ENCODE results near the gene HAUS3. TPM values are rescaled to one million over a fixed set of nuclear protein-coding genes. Genes with fewer than 3 reads are reported as not detected.

The HAUS3 gene
- total and polyA plus RNA-seq, 4 donors, result 2.3 to 13.9 (median 5.3) TPM

DNA sequence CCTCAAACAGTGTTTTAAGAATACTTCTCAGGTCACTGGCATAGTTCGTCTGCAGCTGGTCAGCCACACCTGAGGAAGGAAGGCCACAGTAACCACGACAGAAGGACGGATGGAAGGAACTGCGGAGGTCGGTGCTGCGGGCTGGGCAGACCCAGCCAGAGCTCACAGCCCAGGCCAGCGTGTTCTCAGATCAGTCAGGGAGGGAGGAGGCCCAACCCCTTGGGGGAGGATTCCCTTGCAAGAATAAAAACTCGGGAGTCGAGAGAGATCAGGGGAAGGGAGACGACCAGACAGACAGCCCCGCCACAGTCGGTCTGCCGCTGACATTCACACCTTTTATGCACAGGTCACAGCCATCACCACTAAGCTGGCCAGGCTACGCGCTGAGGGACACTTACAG lies 31.3 kb upstream of the HAUS3 start:
- Histone ChIP-seq H3K9ac (ENCODE audit: low read depth in 1 of 2, low read length in 2 of 2) (no peak overlapping the region), H3K27ac (ENCODE audit: low read depth in 1 of 2, low read length in 2 of 2) (no peak overlapping the region), H3K9me3 (ENCODE audit: control insufficient read depth in 4 of 4, low read length in 3 of 4) (no peaks in the 10 kb centered on the region), H3K36me3 (ENCODE audit: control insufficient read depth in 4 of 4, insufficient read depth in 3 of 4, low read depth in 1 of 4, low read length in 3 of 4) (no peaks in the 10 kb centered on the region), H3K4me3 (ENCODE audit: low read depth in 1 of 3, low read length in 3 of 3) (no peak overlapping the region), H3K4me1 (ENCODE audit: control insufficient read depth in 4 of 4, insufficient read depth in 4 of 4, low read length in 3 of 4) (no peaks in the 10 kb centered on the region), H3K27me3 (ENCODE audit: control insufficient read depth in 4 of 4, insufficient read depth in 4 of 4, low read length in 3 of 4) (no peaks in the 10 kb centered on the region)
- no peak for TF ChIP-seq GABPA (IDR thresholded peaks at IDR 0.05 in 1 of 2, conservative IDR thresholded peaks at IDR 0.05 in 1 of 2)
- TF ChIP-seq, protein P1, sequence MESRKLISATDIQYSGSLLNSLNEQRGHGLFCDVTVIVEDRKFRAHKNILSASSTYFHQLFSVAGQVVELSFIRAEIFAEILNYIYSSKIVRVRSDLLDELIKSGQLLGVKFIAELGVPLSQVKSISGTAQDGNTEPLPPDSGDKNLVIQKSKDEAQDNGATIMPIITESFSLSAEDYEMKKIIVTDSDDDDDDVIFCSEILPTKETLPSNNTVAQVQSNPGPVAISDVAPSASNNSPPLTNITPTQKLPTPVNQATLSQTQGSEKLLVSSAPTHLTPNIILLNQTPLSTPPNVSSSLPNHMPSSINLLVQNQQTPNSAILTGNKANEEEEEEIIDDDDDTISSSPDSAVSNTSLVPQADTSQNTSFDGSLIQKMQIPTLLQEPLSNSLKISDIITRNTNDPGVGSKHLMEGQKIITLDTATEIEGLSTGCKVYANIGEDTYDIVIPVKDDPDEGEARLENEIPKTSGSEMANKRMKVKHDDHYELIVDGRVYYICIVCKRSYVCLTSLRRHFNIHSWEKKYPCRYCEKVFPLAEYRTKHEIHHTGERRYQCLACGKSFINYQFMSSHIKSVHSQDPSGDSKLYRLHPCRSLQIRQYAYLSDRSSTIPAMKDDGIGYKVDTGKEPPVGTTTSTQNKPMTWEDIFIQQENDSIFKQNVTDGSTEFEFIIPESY (IDR thresholded peaks at IDR 0.05), result no peak
- TF ChIP-seq HNF4G (IDR thresholded peaks at IDR 0.05), result no peak
- TF ChIP-seq, protein P2, sequence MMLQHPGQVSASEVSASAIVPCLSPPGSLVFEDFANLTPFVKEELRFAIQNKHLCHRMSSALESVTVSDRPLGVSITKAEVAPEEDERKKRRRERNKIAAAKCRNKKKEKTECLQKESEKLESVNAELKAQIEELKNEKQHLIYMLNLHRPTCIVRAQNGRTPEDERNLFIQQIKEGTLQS (IDR thresholded peaks at IDR 0.05), result no peak
- TF ChIP-seq, protein P3, sequence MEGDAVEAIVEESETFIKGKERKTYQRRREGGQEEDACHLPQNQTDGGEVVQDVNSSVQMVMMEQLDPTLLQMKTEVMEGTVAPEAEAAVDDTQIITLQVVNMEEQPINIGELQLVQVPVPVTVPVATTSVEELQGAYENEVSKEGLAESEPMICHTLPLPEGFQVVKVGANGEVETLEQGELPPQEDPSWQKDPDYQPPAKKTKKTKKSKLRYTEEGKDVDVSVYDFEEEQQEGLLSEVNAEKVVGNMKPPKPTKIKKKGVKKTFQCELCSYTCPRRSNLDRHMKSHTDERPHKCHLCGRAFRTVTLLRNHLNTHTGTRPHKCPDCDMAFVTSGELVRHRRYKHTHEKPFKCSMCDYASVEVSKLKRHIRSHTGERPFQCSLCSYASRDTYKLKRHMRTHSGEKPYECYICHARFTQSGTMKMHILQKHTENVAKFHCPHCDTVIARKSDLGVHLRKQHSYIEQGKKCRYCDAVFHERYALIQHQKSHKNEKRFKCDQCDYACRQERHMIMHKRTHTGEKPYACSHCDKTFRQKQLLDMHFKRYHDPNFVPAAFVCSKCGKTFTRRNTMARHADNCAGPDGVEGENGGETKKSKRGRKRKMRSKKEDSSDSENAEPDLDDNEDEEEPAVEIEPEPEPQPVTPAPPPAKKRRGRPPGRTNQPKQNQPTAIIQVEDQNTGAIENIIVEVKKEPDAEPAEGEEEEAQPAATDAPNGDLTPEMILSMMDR (IDR thresholded peaks at IDR 0.05; ENCODE audit: low read depth, low read length, missing input control), result no peak
- no peak for TF ChIP-seq FOXA2 (IDR thresholded peaks at IDR 0.05)
- TF ChIP-seq, protein P4, sequence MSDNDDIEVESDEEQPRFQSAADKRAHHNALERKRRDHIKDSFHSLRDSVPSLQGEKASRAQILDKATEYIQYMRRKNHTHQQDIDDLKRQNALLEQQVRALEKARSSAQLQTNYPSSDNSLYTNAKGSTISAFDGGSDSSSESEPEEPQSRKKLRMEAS (IDR thresholded peaks at IDR 0.05), result no peak
- no peak for TF ChIP-seq EGR1 (IDR thresholded peaks at IDR 0.05; ENCODE audit: low read depth in 2 of 2)
- no peak for TF ChIP-seq TAF1 (conservative IDR thresholded peaks at IDR 0.05)
- no peak for TF ChIP-seq NR2F2 (IDR thresholded peaks at IDR 0.05)
- no peak for TF ChIP-seq RXRA (IDR thresholded peaks at IDR 0.05)
- TF ChIP-seq JUND (IDR thresholded peaks at IDR 0.05), result no peak
- DNase-seq (ENCODE audit: low spot score), result no peak
- WGBS, result 92% methylated on average over 15 of the region's 15 CpGs

DNA sequence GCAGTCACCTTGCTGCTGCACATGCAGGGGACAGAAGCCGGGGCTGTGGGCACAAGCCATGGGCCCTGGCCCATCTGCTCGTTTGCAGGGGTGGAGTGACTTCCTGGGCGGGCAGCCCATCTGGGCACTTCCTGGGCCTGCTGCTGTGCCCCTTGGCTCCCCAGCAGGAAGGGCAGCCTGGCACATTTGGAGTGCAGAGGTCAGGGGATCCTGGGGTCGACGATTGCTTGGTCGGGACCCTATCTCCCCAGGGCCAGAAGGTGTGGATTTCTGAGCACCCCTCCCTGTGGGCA lies 30.9 kb upstream of the HAUS3 start:
- TF ChIP-seq RAD21 (IDR thresholded peaks at IDR 0.05), result no peak
- TF ChIP-seq, protein P4 (IDR thresholded peaks at IDR 0.05), result no peak
- H3K9ac ChIP-seq (ENCODE audit: low read depth in 1 of 2, low read length in 2 of 2), result no peak overlapping the region
- H3K27me3 ChIP-seq (ENCODE audit: control insufficient read depth in 4 of 4, insufficient read depth in 4 of 4, low read length in 3 of 4), result no peaks in the 10 kb centered on the region
- DNase-seq (ENCODE audit: low spot score), result no peak
- H3K4me1 ChIP-seq (ENCODE audit: control insufficient read depth in 4 of 4, insufficient read depth in 4 of 4, low read length in 3 of 4), result no peaks in the 10 kb centered on the region
- no peak overlapping the region for H3K27ac ChIP-seq (ENCODE audit: low read depth in 1 of 2, low read length in 2 of 2)
- H3K9me3 ChIP-seq (ENCODE audit: control insufficient read depth in 4 of 4, low read length in 3 of 4), result no peaks in the 10 kb centered on the region
- H3K36me3 ChIP-seq (ENCODE audit: control insufficient read depth in 4 of 4, insufficient read depth in 3 of 4, low read depth in 1 of 4, low read length in 3 of 4), result no peaks in the 10 kb centered on the region
- 84% methylated on average over 6 of the region's 6 CpGs for WGBS
- H3K4me3 ChIP-seq (ENCODE audit: low read depth in 1 of 3, low read length in 3 of 3), result no peak overlapping the region

DNA sequence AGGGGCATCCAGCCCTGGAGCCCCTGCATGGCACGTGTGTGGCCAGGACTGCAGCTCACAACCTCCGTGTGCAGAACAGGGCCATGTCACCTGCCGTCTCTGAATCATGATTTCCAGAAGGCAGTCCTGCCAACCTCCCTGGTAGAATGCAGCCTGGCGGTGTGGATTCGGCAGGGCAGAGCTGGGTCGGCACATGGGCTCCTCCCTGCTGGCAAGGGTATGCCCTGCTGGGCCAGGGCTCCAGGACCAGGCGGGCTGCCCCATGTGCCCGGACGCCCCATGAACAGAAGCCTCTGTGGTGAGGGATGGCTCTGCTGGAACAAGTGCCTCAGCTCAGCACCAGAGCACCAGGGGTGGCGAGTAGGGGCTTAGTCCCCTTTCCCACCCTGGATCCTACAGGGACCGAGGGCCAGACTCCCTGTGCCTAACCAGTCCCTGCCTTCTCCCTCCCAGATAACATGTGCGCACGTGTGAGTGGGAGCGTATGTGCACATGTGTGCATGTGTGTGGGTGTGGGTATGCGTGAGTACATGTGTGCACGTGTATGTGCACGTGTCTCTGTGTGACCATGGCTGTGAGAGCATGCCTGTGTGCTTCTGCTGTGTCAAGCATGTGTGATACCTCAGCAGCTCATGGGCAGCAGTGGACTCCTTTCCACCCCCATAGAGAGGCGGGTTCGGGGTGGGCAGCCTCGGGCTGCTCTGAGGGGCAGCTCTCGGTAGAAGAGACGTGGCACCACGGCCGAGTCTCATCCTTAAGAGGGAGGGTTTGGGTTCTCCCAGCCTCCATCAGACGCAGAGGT lies 30.3 kb upstream of the HAUS3 start:
- Histone ChIP-seq H3K4me1 (ENCODE audit: control insufficient read depth in 4 of 4, insufficient read depth in 4 of 4, low read length in 3 of 4) (no peaks in the 10 kb centered on the region), H3K27ac (ENCODE audit: low read depth in 1 of 2, low read length in 2 of 2) (no peak overlapping the region), H3K9ac (ENCODE audit: low read depth in 1 of 2, low read length in 2 of 2) (no peak overlapping the region), H3K9me3 (ENCODE audit: control insufficient read depth in 4 of 4, low read length in 3 of 4) (no peaks in the 10 kb centered on the region), H3K27me3 (ENCODE audit: control insufficient read depth in 4 of 4, insufficient read depth in 4 of 4, low read length in 3 of 4) (no peaks in the 10 kb centered on the region), H3K36me3 (ENCODE audit: control insufficient read depth in 4 of 4, insufficient read depth in 3 of 4, low read depth in 1 of 4, low read length in 3 of 4) (no peaks in the 10 kb centered on the region), H3K4me3 (ENCODE audit: low read depth in 1 of 3, low read length in 3 of 3) (no peak overlapping the region)
- WGBS, result 94% methylated on average over 25 of the region's 25 CpGs
- DNase-seq (ENCODE audit: low spot score), result no peak
- TF ChIP-seq TAF1 (conservative IDR thresholded peaks at IDR 0.05) (no peak), FOXA1 (IDR thresholded peaks at IDR 0.05) (no peak), NR2F2 (IDR thresholded peaks at IDR 0.05) (no peak), EGR1 (IDR thresholded peaks at IDR 0.05; ENCODE audit: low read depth in 2 of 2) (no peak), YY1 (IDR thresholded peaks at IDR 0.05) (no peak), GABPA (IDR thresholded peaks at IDR 0.05 in 1 of 2, conservative IDR thresholded peaks at IDR 0.05 in 1 of 2) (no peak), HNF4A (conservative IDR thresholded peaks at IDR 0.05) (no peak), RXRA (IDR thresholded peaks at IDR 0.05) (no peak), RAD21 (IDR thresholded peaks at IDR 0.05) (no peak)
- TF ChIP-seq, protein P2 (IDR thresholded peaks at IDR 0.05), result no peak
- TF ChIP-seq, protein P5, sequence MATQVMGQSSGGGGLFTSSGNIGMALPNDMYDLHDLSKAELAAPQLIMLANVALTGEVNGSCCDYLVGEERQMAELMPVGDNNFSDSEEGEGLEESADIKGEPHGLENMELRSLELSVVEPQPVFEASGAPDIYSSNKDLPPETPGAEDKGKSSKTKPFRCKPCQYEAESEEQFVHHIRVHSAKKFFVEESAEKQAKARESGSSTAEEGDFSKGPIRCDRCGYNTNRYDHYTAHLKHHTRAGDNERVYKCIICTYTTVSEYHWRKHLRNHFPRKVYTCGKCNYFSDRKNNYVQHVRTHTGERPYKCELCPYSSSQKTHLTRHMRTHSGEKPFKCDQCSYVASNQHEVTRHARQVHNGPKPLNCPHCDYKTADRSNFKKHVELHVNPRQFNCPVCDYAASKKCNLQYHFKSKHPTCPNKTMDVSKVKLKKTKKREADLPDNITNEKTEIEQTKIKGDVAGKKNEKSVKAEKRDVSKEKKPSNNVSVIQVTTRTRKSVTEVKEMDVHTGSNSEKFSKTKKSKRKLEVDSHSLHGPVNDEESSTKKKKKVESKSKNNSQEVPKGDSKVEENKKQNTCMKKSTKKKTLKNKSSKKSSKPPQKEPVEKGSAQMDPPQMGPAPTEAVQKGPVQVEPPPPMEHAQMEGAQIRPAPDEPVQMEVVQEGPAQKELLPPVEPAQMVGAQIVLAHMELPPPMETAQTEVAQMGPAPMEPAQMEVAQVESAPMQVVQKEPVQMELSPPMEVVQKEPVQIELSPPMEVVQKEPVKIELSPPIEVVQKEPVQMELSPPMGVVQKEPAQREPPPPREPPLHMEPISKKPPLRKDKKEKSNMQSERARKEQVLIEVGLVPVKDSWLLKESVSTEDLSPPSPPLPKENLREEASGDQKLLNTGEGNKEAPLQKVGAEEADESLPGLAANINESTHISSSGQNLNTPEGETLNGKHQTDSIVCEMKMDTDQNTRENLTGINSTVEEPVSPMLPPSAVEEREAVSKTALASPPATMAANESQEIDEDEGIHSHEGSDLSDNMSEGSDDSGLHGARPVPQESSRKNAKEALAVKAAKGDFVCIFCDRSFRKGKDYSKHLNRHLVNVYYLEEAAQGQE (IDR thresholded peaks at IDR 0.05), result no peak
- TF ChIP-seq, protein P4 (IDR thresholded peaks at IDR 0.05), result no peak

Data from liver (tissue), 9 donors.